Hematopoietic multipotent progenitor cell treated with erythropoietin and hydrocortisone succinate and interleukin-3 and kit ligand, for 4 days (in vitro differentiated cells): ENCODE measurements around the gene AP1M1.

Experiments used
- DNase-seq: peaks from one replicate; pipeline ENCODE4 v3.0.0-alpha.2; 2015

The AP1M1 gene

DNA sequence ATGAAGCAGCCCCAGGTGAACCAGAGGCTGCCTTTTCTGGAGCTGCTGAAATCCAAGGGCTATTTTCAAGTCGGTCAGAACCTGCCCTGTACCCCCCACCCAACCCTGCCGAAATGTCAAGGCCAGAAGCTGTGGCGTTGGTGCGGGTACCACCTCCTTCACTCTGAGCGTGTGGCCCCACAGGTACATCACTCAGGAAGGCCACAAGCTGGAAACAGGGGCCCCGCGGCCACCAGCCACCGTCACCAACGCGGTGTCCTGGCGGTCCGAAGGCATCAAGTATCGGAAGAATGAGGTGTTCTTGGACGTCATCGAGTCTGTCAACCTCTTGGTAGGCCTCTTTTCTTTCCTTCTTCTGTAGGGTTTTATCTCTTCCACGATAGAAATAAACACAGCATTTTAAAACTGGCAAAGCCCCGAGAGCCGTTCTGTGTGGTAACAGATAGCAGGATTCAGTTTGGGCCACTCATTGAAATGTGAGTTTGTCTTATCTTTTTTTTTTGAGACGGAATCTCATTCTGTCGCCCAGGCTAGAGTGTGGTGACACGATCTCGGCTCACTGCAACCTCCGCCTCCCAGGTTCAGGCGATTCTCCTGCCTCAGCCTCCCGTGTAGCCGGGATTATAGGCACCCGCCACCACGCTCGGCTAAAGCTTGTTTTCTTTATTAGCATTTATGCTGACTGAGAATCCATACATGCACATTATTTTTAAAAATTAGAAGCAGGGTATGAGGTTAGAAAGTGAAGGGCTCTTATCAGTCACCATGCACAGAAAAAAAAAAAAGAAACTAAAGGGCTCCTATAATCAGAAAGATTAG, 11.3 kb downstream of the AP1M1 start:
- peak; percentile 46 for DNase-seq

DNA sequence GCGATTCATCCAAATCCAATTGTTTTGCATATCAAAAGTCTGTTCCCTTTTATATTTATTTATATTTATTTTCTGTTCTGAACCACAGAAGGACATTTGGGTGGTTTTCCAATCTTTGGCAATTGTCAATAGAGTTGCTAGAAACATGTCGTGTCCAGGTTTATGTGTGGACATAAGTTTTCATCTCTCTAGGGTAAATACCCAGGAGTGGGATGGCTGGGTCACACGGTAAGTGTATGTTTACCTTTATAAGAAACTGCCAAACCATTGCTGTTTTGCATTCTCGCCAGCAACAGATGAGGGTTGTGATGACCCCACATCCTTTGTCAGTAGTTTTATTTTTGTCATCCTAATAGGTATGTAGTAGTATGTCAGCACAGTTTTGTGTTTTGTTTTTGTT, 12.5 kb downstream of the AP1M1 start:
- DNase-seq, result no peak

DNA sequence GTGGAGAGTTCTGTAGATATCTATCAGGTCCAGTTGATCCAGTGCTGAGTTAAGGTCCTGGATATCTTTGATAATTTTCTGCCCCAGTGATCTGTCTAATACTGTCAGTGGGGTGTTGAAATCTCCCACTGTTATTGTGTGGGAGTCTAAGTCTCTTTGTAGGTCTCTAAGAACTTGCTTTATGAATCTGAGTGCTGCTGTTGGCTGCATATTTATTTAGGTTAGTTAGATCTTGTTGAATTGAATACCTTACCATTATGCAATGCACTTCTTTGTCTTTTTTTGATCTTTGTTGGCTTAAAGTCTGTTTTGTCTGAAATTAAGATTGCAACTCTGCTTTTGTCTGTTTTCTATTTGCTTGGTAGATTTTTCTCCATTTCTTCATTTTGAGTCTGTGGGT, 15.4 kb downstream of the AP1M1 start:
- no peak for DNase-seq

DNA sequence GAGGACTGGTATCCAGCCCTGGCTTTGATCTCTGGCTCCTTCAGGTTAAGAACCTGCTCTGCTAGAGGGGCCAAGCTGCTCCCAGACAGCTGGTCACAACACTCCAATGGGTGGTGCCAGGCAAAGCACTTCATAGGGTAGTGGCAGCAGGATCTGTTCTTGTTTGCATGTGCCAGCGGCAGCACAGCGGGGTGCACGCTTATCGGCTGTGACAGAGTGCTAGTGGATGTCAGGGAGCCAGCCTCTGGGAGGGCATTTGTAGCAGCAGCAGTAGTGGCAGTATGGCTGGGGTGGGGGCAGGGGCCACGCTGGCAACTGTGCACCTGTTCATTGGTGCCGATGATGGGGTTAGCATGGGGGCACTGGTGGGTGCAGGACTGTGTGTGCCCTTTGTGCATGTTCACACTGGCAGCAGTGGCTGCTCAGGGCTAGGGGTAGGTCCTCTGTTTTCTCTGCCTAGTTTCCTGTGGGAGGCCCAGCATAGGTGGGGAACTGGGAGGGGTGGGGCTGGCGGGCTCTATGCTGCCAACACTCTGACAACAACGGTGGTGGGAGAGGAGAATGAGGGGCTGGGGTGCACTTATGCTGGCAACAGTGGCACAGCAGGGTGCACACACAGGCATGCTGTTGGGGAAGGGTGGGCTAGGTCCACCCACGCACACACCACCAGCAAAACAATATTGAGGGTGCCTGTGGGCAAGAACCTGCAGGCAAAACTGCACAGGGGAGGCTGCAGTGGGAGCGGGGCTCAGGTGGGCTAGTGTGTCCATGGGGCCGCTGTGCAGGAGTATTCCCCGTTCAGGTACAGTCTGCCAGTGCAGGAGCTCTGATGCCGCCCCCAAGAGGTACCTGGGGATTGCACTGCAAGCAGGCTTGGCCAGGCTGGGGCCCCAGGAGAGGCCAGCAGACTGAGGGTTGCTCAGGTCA, 19.3 kb downstream of the AP1M1 start:
- DNase-seq, result no peak

DNA sequence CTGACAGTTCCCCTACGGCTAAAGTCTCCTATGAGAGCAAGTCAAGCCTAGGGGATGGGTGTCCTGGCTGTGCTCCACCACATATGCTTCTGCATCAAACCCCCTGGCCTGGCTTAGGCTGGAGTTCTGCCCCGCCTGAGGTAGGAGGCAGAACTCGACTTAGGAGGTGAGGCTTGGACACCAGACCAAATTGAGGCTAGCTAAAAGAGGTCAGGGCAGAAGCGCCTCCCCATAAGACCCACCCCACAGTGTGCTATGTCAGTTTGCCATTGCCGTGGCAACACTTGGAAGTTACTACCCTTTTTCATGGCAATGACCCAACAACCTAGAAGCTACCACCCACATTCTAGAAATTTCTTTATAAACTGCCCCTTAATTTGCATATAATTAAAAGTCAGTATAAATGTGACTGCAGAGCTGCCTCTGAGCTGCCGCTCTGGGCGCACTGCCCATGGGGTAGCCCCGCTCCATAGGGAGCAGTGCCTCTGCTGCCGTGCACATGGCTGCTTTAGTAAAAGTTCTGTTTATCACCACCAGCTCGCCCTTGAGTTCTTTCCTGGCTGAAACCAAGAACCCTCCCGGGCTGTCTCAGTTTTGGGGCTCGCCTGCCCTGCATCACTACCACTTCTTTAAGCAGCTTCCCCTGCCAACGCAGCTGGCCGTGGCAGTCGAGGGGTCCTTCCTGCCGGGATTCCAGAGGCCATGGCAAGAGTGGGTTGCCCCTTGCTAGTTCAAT, 20.2 kb downstream of the AP1M1 start:
- DNase-seq, result peak; percentile 18

DNA sequence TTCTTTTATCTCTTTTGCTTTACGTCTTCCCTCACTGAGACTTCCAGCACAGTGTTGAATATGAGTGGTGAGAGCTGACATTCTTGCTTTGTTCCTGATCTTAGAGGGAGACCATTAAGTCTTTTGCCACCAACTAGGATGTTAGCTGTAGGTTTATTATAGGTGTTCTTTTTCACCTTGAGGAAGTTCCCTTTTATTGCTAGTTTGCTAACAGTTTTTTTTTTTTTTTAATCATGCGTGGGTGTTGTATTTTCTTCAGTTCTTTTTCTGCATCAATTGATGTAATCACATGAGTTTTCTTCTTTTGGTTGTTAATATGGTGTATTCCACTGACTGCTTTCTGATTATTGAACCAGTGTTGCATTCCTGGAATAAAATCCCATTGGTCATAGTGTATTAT, 21.1 kb downstream of the AP1M1 start:
- DNase-seq, result no peak

DNA sequence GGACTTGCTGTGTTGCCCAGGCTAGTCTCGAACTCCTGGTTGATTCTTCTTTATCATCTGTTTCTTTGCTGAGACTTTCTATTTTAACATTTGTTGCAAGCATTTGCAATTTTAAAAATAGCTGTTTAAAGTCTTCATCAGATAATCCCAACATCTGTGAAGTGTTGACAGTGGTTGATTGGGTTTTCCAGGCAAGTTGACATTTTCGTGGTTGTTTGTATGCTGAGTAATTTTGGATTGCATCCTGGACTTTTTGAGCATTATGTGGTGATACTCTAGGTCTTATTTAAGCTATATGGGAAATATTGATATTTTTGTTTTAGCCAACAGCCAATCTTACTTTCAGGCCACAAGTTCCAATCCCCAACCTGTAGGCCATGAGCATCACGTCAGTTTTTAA, 25.1 kb downstream of the AP1M1 start:
- no peak for DNase-seq

DNA sequence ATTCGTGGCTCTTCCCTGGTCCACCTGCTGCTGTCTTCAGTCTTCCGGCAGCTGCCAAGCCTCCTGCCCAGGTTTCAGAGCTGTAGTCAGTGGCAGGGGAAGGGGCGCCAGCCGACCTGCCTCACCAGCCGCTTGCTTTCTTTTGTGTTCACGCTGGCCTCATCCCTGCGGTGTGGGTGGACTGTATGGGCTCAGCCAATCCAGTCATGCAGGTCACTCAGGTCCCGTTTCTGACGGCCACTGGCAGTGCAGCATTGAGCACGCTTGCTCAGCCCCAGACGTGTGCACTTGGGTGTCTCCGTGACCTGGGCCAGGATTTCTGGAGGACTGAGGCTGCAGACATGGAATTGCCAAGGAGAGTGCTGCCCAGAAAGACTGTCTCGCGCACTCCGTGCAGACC, 26.0 kb downstream of the AP1M1 start:
- no peak for DNase-seq

DNA sequence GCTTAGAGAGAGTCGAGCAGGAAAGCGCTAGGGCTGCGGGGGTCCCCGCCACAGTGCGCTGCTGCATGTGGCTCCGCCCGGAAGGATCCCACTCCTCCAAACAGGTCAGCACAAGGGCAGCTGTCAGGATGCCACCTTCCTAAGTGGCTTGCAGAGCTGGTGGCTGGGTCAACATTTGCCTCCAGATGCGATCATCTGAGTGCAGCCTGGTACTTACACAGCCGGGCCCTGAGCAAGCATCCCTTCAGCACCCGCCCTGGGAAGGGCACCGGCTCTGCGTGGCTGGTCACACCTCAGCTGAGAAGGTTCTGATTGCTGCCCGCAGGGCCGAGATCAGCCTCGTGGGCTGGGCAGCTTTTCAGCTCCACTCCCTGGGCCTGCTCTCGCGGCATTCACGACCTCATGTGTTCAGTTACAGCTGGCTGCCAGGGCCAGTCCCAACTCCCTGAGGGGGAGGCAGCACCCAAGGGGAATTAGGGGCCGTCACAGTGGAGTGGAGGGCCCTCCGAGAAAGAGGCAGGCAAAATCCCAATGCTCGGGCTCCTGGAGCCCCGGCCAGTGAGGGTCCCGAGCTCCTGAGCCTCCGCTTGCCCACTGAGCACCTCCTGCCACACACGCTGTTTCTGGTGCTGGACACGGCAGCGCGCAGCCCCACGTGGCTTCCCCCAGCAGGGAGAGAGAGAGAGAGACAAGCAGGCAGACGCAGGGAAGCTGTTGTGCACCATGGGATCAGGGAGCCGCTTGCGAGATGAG, 26.8 kb downstream of the AP1M1 start:
- DNase-seq, result no peak

DNA sequence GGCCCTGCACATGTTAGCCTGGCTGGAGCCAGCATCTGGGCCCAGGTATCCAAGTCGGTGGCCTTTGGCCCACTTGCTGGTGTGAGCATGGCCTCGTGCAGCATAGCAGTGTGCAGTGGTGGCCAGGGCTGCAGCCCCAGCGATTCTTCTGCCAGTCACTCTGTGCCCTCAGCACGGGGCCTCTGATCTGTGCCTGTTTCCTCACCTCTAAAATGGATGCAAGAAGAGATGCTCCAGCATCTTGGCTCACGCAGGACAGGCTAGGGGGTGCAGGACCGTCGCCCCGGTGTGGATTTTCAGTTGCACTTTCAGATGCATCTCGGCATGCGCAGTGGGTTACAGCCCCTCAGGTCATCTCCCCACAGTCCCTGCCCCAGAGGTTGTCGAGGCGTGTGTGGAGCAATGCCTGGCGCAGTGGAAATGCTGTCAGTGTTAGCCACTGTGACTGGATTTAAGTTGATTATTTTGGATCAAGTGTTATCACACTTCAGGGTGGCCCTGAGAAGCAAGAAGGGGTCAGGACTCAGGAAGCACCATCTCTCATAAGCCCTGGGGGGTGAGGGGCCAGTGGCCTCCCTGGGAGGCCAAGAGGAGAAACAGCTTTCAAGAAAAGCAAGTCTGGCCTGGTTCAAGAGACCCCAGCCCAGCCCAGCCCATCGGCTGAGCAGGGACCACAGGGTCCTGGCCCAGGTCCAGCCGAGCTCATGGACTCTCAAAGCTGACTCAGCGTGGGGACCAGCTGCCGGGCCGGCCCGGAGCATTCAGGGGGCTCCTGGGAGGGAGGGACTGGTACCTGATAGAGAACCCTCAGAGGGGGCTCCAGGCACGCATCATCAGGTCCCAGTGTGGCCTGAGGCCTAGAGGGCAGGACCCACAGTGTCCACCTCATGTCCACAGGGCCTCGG, 27.8 kb downstream of the AP1M1 start:
- DNase-seq, result no peak

DNA sequence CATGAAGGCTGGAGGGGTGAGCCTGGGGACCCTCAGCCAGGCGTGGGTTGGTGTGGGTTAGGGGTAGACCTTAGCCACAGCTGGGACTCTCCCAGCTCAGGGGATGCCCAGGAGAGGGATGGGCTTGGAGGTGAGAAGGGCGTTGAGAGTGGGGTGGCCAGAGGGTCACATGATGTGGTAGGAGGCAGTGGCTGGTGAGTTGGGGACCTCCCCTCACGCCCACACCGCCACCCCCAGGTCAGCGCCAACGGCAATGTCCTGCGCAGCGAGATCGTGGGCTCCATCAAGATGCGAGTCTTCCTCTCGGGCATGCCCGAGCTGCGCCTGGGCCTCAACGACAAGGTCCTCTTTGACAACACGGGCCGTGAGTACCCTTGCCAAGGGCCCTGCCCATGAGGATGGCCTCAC, 28.5 kb downstream of the AP1M1 start:
- DNase-seq, result no peak

DNA sequence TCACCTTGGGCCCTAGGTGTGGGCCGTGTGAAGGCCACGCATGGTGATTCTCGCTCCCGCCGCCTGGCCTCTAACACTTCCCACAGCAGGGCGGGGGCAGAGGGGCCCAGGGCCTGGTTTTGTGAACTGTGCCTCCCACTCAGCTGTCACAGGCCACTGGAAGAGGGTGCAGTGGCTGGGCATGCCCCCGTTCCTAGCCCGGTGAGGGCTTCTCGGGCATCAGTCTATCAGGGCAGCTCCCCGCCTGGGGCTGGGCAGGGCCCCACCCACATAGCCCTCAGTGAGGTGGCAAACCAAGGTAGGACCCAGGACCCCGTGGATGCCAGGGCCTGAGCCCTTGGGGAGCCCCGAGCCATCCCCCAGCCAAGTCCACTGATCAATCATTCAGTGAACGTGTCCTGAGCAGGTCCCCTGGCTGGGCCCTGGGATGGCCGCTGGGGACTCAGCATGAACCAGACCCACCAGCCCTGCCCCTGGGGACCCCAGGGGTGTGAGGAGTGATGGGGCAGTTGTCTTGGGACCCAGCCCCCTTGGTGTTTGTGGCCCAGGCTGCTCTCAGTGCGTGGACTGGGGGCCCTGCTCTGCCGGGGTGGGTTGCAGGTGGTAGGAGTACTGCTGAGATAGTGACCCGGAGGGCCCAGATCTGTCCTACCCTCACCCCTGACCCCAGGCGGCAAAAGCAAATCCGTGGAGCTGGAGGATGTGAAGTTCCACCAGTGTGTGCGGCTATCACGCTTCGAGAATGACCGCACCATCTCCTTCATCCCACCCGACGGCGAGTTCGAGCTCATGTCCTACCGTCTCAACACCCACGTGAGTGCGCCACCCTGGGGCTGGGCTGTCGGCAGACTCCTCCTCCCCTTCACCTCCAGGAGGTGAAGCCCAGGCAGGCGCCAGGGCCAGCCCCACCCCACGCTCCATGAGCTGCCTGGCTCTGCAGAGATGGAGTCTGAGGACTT, 29.4 kb downstream of the AP1M1 start:
- no peak for DNase-seq

DNA sequence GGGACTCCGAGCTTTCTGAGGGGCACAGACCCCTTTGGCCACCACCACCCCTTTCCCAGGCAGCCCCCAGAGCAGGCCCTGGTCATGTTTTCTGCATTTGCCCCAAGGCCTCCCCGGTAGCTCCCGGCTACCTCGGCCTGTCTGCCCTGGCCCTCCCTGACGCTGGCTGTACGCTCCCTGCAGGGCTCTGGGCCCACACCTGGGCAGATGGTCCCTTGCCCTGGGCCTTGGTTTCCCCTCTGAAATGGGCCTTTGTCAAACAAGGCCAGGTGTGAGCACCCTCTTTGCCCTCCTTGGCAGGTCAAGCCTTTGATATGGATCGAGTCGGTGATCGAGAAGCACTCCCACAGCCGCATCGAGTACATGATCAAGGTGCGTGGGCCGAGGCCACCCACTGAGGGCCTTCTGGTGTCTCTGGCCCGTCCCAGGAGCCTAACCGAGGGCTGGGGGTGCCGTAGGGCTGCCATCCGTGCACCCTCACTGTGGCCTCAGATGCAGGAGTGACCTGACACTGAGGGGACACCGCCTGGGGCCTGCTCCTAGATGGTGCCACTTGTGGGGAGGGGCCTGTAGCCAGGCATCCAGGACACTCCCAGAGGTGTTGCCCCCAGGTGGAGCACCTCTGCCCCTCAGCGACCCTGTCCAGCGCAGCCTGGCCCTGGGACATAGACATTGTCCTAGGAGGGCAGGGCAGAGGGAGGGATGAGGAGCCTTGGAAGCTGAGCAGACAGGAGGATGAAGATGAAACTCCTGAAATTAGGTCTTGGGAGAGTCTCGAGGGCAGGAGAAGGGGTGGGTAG, 30.3 kb downstream of the AP1M1 start:
- no peak for DNase-seq

DNA sequence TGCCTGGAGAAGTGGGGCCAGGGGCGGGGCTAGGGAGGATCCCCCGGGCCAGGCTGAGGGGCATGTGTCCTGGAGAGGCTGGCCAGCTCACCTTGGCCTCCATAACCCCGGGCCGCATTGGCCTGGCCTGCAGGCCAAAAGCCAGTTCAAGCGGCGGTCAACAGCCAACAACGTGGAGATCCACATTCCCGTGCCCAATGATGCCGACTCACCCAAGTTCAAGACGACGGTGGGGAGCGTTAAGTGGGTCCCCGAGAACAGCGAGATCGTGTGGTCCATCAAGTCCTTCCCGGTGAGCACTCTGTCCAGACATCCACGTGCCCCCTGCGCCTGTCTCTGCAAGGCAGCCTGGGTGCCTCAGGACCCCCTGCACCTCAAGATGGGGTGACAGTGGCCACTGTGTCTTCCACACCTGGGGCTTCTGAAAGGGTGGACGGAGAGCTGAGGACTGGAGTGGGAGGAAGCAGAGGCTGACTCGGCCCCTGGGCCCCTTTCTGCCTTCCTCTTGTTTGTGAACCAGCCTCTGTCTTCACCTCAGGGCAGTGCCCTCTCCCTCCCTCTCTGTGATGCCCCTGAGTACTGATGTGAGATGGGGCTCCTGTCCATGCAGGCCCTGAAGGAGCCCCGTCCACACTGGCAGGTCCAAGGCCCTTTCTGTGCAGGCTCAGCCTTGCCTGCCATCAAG, 31.1 kb downstream of the AP1M1 start:
- DNase-seq, result no peak

DNA sequence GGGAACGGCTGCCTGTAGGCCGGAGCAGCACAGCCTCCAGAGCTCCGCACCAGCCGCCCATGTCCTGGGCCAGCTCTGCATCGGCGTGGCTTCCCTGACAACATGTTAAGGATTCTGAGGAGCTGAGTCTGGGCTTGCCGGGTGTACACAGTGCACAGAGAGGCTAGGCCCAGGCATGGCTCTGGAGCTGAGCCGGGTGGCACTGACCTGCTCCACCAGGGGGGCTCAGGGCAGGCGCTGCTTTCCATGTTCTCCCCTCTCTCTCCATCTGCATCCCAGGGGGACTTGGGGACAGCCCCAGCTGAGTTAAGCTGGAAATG, 31.6 kb downstream of the AP1M1 start:
- no peak for DNase-seq

DNA sequence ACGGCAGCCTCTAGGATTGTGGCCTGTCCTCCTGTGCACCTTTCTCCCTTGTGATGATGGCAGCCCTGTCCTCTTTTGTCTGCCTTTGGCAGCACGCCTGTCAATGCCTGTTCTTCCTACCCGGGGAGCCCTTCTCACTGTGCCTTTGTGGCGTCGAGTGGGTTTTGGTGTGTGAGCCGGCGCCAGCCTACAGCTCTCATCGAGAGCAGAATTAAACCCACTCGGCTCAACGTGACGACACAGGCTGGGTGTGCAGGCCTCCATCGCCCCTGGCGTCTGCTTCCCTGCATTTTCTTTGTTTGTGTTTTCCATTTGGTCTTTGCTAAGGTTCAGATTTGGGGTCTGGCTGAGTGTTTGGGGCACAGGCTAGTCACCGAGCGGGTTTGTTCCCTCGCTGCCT, 34.4 kb downstream of the AP1M1 start:
- DNase-seq, result no peak

DNA sequence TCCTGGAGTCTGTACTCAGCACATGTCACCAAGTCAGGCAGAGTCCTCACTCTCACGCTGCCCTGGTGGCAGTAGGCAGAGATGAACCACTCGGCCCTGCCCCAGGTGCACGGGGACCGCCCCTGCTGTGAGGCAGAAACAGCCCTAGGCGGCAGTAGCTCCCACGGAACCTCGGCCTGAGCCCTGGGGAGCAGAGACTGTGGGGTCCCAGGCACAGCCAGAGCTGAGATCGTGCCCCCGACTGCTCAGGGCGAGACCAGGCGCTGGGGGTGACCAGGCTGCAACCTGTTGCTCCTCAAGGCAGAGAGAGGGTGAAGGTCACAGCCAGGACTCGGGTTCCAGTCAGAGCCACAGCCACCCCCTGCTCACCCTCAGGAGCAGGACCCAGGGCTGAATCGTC, 34.9 kb downstream of the AP1M1 start:
- DNase-seq, result no peak

DNA sequence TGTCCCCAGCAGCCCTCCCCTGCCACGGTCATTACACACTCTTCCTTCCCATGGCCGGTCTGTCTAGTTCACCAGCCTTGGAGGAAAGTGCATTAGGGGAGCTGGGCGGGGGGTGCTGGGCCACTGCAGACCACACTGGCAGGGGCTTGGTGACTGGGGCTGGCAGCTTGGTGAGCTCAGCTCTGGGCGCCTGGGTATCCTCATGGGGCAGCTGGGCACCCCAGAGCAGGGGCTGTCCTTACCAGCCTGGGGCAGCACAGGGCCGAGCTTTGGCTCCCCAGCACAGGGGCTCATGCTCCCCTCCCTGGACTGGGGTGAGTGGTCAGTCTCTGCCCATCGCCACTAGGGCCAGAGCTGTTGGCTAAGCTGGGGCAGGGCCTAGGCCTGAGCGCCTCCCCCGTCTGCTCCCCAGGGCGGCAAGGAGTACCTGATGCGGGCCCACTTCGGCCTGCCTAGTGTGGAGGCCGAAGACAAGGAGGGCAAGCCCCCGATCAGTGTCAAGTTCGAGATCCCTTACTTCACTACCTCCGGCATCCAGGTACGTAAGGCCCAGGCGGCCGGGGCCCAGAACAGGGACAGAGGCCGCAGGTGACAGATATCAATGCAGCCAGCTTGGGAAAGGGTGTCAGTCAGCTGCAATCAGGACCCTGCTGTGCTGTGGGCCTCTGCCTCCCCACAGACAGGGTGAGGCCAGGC, 35.5 kb downstream of the AP1M1 start:
- DNase-seq, result no peak
